ENCODE results near the gene CSH1.
"Not testable (repeated sequence)": the region's sequence is repeated elsewhere in the genome, so short reads cannot be mapped to it uniquely, and the experiment has no call there.

DNA sequence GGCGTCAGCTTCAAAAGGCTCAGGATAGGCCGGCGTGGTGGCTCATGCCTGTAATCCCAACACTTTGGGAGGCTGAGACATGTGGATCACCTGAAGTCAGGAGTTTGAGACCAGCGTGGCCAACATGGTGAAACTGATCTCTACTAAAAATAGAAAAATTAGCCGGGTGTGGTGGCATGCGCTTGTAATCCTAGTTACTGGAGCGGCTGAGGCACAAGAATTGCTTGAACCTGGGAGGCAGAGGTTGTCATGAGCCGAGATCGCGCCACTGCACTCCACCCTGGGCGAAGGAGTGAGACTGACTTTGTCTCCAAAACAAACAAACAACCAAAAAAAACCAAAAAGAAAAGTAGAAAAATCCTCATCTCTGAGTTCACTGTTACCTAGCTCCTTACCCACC is 11.3 kb downstream of the CSH1 start:
- TF ChIP-seq, protein P1, sequence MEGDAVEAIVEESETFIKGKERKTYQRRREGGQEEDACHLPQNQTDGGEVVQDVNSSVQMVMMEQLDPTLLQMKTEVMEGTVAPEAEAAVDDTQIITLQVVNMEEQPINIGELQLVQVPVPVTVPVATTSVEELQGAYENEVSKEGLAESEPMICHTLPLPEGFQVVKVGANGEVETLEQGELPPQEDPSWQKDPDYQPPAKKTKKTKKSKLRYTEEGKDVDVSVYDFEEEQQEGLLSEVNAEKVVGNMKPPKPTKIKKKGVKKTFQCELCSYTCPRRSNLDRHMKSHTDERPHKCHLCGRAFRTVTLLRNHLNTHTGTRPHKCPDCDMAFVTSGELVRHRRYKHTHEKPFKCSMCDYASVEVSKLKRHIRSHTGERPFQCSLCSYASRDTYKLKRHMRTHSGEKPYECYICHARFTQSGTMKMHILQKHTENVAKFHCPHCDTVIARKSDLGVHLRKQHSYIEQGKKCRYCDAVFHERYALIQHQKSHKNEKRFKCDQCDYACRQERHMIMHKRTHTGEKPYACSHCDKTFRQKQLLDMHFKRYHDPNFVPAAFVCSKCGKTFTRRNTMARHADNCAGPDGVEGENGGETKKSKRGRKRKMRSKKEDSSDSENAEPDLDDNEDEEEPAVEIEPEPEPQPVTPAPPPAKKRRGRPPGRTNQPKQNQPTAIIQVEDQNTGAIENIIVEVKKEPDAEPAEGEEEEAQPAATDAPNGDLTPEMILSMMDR (IDR thresholded peaks at IDR 0.05) = not testable (repeated sequence)
- TF ChIP-seq, protein P2, sequence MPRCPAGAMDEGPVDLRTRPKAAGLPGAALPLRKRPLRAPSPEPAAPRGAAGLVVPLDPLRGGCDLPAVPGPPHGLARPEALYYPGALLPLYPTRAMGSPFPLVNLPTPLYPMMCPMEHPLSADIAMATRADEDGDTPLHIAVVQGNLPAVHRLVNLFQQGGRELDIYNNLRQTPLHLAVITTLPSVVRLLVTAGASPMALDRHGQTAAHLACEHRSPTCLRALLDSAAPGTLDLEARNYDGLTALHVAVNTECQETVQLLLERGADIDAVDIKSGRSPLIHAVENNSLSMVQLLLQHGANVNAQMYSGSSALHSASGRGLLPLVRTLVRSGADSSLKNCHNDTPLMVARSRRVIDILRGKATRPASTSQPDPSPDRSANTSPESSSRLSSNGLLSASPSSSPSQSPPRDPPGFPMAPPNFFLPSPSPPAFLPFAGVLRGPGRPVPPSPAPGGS (IDR thresholded peaks at IDR 0.05) = not testable (repeated sequence)
- TF ChIP-seq BHLHE40 (IDR thresholded peaks at IDR 0.05; ENCODE audit: low read depth, low read length) = not testable (repeated sequence)

All from A549 (cell line).